ENCODE data around the gene CTU2.

Gene CTU2

DNA sequence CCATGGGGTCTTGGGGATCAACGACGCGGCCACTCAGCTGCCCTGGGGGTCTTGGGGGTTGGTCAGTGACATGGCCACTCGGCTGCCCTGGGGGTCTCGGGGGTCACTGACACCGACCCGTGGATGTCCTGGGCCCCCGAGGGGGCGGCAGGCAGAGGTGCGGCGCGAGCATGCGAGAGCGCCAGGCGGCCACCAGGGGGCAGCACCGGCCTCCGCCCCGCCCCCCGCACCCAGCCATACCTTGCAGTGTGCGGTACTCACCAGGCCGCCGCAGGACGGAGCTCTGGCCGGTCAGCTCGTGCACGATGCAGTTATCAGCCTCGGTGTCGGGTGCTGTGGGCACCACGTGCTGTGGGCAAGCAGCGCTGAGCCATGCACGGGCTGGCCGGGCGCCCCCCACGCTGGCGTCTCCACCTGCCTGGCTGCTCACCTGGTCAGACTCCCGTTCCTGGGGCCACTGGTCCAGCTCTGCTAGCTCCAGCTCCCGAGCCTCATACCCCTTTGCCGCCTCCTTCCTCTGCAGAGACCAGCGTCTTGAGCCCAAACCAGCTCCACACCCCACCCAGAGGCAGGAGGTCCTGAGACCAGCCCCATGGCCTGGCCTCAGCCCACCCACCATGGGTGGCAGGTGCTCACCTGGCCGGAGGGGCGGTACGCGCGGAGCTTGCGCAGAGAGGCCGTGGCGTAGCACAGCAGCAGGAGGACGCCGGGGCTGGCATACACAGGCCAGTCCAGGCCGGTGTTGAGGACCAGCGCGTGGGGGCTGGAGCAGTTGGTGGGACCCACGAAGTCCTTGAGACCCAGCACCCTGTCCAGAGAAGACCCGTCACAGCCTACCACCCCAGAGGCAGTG lies 31.2 kb downstream of the CTU2 start (continued):
- TF ChIP-seq, protein P1, sequence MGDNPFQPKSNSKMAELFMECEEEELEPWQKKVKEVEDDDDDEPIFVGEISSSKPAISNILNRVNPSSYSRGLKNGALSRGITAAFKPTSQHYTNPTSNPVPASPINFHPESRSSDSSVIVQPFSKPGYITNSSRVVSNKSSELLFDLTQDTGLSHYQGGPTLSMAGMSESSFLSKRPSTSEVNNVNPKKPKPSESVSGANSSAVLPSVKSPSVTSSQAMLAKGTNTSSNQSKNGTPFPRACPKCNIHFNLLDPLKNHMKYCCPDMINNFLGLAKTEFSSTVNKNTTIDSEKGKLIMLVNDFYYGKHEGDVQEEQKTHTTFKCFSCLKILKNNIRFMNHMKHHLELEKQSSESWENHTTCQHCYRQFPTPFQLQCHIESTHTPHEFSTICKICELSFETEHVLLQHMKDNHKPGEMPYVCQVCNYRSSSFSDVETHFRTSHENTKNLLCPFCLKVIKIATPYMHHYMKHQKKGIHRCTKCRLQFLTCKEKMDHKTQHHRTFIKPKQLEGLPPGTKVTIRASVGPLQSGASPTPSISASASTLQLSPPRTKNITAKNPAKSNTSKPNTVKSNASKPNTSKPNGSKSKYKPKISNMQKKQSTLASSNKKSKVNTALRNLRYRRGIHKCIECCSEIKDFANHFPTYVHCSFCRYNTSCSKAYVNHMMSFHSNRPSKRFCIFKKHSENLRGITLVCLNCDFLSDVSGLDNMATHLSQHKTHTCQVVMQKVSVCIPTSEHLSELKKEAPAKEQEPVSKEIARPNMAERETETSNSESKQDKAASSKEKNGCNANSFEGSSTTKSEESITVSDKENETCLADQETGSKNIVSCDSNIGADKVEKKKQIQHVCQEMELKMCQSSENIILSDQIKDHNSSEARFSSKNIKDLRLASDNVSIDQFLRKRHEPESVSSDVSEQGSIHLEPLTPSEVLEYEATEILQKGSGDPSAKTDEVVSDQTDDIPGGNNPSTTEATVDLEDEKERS (tag by site-specific recombination; IDR thresholded peaks at IDR 0.05), result no peak
- TF ChIP-seq, protein P2, sequence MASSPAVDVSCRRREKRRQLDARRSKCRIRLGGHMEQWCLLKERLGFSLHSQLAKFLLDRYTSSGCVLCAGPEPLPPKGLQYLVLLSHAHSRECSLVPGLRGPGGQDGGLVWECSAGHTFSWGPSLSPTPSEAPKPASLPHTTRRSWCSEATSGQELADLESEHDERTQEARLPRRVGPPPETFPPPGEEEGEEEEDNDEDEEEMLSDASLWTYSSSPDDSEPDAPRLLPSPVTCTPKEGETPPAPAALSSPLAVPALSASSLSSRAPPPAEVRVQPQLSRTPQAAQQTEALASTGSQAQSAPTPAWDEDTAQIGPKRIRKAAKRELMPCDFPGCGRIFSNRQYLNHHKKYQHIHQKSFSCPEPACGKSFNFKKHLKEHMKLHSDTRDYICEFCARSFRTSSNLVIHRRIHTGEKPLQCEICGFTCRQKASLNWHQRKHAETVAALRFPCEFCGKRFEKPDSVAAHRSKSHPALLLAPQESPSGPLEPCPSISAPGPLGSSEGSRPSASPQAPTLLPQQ (tag by site-specific recombination; IDR thresholded peaks at IDR 0.05), result peak; percentile 55
- TF ChIP-seq ZNF768 (tag by site-specific recombination; IDR thresholded peaks at IDR 0.05), result no peak
- TF ChIP-seq ZNF701 (tag by site-specific recombination; IDR thresholded peaks at IDR 0.05), result no peak
- TF ChIP-seq, protein P3, sequence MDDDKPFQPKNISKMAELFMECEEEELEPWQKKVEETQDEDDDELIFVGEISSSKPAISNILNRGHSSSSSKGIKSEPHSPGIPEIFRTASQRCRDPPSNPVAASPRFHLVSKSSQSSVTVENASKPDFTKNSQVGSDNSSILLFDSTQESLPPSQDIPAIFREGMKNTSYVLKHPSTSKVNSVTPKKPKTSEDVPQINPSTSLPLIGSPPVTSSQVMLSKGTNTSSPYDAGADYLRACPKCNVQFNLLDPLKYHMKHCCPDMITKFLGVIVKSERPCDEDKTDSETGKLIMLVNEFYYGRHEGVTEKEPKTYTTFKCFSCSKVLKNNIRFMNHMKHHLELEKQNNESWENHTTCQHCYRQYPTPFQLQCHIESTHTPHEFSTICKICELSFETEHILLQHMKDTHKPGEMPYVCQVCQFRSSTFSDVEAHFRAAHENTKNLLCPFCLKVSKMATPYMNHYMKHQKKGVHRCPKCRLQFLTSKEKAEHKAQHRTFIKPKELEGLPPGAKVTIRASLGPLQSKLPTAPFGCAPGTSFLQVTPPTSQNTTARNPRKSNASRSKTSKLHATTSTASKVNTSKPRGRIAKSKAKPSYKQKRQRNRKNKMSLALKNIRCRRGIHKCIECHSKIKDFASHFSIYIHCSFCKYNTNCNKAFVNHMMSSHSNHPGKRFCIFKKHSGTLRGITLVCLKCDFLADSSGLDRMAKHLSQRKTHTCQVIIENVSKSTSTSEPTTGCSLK (tag by site-specific recombination; IDR thresholded peaks at IDR 0.05), result no peak
- TF ChIP-seq REPIN1 (tag by site-specific recombination; IDR thresholded peaks at IDR 0.05; ENCODE audit: low read depth), result no peak
- TF ChIP-seq, protein P4, sequence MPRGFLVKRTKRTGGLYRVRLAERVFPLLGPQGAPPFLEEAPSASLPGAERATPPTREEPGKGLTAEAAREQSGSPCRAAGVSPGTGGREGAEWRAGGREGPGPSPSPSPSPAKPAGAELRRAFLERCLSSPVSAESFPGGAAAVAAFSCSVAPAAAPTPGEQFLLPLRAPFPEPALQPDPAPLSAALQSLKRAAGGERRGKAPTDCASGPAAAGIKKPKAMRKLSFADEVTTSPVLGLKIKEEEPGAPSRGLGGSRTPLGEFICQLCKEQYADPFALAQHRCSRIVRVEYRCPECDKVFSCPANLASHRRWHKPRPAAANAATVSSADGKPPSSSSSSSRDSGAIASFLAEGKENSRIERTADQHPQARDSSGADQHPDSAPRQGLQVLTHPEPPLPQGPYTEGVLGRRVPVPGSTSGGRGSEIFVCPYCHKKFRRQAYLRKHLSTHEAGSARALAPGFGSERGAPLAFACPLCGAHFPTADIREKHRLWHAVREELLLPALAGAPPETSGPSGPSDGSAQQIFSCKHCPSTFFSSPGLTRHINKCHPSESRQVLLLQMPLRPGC (tag by site-specific recombination; IDR thresholded peaks at IDR 0.05), result no peak
- TF ChIP-seq ZNF76 (tag by site-specific recombination; IDR thresholded peaks at IDR 0.05; ENCODE audit: borderline replicate concordance, low read depth), result no peak
- TF ChIP-seq, protein P5, sequence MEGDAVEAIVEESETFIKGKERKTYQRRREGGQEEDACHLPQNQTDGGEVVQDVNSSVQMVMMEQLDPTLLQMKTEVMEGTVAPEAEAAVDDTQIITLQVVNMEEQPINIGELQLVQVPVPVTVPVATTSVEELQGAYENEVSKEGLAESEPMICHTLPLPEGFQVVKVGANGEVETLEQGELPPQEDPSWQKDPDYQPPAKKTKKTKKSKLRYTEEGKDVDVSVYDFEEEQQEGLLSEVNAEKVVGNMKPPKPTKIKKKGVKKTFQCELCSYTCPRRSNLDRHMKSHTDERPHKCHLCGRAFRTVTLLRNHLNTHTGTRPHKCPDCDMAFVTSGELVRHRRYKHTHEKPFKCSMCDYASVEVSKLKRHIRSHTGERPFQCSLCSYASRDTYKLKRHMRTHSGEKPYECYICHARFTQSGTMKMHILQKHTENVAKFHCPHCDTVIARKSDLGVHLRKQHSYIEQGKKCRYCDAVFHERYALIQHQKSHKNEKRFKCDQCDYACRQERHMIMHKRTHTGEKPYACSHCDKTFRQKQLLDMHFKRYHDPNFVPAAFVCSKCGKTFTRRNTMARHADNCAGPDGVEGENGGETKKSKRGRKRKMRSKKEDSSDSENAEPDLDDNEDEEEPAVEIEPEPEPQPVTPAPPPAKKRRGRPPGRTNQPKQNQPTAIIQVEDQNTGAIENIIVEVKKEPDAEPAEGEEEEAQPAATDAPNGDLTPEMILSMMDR (tag by site-specific recombination; IDR thresholded peaks at IDR 0.05), result peak; percentile 99
- TF ChIP-seq ZFP69B (tag by site-specific recombination; IDR thresholded peaks at IDR 0.05), result peak; percentile 58; the same call in 1 of the 2 replicates
- TF ChIP-seq ZEB2 (tag by site-specific recombination; IDR thresholded peaks at IDR 0.05), result peak; percentile 83; the same call in 1 of the 2 replicates
- TF ChIP-seq, protein P6, sequence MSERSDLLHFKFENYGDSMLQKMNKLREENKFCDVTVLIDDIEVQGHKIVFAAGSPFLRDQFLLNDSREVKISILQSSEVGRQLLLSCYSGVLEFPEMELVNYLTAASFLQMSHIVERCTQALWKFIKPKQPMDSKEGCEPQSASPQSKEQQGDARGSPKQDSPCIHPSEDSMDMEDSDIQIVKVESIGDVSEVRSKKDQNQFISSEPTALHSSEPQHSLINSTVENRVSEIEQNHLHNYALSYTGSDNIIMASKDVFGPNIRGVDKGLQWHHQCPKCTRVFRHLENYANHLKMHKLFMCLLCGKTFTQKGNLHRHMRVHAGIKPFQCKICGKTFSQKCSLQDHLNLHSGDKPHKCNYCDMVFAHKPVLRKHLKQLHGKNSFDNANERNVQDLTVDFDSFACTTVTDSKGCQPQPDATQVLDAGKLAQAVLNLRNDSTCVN (tag by site-specific recombination; optimal IDR thresholded peaks at IDR 0.05), result peak; percentile 52
- no peak for TF ChIP-seq ZBTB20 (tag by site-specific recombination; IDR thresholded peaks at IDR 0.05)
- no peak for TF ChIP-seq ZNF514 (tag by site-specific recombination; IDR thresholded peaks at IDR 0.05)
- TF ChIP-seq GLIS1 (tag by site-specific recombination; IDR thresholded peaks at IDR 0.05), result peak; percentile 61
- no peak for TF ChIP-seq ZNF19 (tag by site-specific recombination; IDR thresholded peaks at IDR 0.05; ENCODE audit: low read depth)
- TF ChIP-seq, protein P7, sequence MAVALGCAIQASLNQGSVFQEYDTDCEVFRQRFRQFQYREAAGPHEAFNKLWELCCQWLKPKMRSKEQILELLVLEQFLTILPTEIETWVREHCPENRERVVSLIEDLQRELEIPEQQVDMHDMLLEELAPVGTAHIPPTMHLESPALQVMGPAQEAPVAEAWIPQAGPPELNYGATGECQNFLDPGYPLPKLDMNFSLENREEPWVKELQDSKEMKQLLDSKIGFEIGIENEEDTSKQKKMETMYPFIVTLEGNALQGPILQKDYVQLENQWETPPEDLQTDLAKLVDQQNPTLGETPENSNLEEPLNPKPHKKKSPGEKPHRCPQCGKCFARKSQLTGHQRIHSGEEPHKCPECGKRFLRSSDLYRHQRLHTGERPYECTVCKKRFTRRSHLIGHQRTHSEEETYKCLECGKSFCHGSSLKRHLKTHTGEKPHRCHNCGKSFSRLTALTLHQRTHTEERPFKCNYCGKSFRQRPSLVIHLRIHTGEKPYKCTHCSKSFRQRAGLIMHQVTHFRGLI (tag by site-specific recombination; IDR thresholded peaks at IDR 0.05), result no peak
- no peak for TF ChIP-seq ZBTB48 (tag by site-specific recombination; IDR thresholded peaks at IDR 0.05)
- TF ChIP-seq, protein P8, sequence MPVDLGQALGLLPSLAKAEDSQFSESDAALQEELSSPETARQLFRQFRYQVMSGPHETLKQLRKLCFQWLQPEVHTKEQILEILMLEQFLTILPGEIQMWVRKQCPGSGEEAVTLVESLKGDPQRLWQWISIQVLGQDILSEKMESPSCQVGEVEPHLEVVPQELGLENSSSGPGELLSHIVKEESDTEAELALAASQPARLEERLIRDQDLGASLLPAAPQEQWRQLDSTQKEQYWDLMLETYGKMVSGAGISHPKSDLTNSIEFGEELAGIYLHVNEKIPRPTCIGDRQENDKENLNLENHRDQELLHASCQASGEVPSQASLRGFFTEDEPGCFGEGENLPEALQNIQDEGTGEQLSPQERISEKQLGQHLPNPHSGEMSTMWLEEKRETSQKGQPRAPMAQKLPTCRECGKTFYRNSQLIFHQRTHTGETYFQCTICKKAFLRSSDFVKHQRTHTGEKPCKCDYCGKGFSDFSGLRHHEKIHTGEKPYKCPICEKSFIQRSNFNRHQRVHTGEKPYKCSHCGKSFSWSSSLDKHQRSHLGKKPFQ (tag by site-specific recombination; IDR thresholded peaks at IDR 0.05), result no peak
- no peak for TF ChIP-seq ZNF548 (tag by site-specific recombination; IDR thresholded peaks at IDR 0.05)
- TF ChIP-seq ZNF24 (tag by site-specific recombination; IDR thresholded peaks at IDR 0.05), result no peak
- no peak for TF ChIP-seq ZNF350 (tag by site-specific recombination; IDR thresholded peaks at IDR 0.05)

Data from HEK293 (cell line).